Fibroblast of skin of abdomen (primary cell): ENCODE data around the gene LARP1B.
"Not testable (repeated sequence)": the region's sequence is repeated elsewhere in the genome, so short reads cannot be mapped to it uniquely, and the experiment has no call there.

Experiments
- DNase-seq: peaks from one replicate; pipeline ENCODE4 v3.0.0-alpha.2; 2013

The LARP1B gene

DNA sequence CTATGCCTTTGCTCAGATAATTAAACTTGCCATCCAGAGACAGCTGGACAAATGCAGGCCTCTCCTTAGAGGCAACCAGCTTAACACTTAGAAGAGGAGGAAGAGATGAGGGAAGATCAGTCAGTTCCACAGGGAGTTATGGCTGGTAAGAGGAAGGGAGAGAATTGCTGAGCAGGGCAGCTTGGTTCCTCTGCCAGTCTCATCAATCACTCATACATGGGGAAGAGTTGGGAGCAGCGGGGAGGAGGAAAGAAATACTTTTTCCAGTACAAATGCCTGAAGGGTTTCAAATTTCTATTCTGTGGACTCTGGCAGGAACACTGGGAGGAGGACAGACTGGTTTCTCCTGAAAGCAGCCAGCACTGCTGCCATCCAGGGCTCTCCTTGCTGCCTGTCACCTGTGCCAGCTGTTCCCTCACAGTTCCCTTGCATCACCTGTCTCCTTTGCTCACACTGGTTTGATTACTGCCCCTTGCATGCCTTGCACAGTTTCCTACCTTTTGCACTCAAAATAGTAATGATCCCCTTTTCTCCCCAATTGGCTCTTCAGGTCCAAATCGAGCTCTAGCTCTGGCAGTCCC is 167.0 kb downstream of the LARP1B start:
- DNase-seq, result peak; percentile 38

DNA sequence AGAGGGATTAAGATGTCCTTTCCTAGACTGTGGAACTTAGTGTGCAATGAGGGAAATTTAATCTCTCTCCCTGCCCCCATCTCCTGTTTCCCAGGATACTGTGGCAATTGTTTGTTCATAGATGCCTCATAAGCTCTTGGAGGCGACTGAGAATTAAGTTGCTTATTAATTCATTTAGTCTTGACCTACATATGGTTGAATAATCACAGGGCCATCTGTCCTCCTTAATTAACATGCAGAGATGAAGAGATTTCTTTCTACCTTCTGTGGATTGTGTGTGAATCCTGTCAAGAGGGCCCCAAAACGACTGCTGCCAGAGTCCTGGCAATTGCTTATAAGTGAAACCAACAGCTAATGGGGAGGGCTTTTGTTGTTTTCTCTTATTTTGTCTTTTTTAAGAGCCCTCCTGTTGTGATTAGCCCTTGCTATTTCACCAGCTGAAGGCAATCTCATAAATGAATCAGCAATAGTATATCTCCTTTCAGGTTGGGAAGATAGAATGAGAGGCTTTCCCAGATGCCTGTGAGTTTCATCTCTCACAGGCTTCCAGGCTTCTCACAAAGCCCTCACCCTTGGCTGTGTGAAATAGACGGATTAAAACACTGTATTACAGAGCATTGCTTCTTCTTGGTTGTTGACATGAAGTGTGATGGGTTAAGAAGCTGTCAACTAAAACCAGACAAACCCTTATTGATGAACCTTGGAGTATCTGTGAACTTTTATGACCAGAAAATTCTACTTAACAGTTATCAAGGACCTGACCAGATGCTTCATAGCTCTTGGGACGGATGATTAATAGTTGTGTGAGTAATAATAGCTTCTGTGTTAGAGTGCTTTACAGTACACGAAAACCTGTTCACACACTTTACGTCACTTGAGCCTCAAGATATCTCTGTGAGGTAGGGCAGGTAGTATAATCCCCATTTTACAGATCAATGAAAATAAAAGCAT is 168.0 kb downstream of the LARP1B start:
- DNase-seq, result peak; percentile 64

DNA sequence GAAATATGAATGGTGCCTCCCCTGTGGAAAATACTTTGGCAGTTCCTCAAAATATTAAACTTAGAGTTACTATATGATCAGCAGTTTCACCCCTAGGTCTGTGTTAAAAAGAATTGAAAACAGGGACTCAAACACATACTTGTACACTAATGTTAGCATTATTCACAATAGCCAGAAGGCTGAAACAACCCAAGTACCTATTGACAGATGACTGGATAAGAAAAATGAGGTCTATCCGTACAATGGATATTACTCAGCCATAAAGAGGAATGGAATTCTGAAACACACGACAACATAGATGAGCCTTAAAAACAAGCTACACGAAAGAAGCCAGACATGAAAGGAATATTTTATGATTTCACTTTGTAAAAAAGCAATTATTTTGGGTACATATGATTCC is 171.6 kb downstream of the LARP1B start:
- no peak for DNase-seq

DNA sequence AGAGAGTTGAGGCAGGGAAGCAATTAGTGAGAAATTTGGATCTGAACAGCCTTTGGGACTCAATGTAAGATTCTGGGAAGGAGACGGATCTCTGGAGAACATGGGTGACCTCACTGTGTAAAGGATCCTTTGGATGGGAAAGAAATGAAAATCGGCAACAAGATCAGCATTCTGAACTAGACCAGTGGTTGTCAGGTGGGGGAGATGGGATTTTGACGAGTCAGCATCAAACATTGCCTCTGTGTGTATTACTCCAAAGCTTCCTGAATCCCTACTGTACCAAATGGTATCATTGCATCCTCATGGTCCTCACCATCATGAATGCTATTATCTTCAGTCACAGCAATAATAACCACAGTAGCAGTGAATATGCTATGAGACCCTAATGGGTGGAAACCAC is 173.7 kb downstream of the LARP1B start:
- no peak for DNase-seq

DNA sequence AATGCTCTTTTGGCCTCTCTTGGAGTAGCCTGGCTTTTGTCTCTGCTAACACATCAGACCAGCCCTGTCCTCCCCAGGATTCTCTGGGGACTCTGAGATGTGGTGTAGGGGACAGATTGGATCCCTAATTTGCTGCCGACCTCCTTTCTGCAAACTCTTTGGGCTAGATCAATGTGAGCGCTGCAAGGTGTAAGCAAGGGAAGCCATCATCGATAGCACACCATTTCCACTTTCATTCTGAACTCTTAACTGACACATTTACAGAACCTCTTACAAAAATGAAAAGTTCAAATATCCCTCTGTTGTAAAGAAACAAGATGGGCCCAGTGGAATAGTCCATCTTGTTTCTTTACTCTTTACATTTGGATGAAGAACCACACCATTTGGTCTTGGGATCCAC is 179.9 kb downstream of the LARP1B start:
- no peak for DNase-seq

DNA sequence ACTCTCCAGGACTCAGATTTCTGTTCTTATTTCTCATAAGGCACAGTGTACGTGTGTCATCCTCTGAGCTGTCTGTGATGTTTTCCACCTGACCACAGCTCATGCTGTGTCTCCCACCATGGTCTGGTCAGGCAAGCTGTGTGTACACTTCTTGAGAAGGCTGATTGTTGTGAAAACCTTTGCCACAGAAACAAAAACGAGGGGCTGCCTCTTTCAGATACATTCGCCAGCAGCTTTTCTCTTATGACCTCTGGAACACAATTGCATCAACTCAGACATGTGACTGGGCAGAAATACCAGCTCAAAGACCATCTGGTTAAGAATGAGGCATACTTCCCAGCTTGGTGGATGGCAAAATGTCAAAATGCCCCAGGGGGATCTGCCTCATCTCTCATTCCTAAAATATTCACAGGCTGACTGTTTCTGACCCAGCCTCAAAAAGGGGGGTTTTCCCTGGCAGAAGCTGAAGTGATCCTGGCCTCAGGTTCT is 180.4 kb downstream of the LARP1B start:
- peak; percentile 98 for DNase-seq

DNA sequence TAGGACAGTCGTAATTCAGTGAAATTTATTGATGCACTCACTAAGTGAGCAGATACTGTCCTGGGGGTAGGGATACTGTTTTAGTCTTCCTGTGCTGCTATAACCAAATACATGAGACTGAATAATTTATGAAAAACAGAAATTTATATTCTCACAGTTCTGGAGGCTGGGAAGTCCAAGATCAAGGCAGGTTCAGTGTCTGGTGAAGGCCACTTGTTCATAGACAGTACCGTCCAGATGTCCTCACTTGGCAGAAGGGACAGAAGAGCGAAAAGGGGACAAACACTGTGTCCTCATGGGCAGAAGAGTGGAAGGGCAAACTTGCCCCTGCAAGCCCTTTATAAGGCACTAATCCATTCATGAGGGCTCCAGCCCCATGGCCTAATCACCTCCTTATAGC is 180.9 kb downstream of the LARP1B start:
- DNase-seq, result no peak

DNA sequence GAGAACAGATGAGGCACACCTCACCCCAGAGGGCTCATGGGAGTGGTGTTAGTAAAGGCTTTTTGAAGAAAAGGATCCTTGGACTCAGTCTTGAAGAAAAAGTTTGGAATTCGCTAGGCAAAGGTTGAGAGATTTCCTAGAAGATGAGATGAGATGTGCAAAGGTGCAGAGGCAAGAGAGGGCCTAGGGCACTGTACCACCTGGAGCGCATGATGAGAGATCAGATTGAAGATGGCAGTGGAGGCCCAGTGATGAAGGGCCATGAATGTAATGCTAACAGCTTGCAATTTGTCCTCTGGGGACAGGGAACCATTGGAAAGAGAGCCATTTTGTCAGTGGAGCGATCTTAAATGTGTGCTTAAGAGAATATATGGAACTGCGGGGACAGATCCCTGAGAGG is 181.5 kb downstream of the LARP1B start:
- DNase-seq, result no peak

DNA sequence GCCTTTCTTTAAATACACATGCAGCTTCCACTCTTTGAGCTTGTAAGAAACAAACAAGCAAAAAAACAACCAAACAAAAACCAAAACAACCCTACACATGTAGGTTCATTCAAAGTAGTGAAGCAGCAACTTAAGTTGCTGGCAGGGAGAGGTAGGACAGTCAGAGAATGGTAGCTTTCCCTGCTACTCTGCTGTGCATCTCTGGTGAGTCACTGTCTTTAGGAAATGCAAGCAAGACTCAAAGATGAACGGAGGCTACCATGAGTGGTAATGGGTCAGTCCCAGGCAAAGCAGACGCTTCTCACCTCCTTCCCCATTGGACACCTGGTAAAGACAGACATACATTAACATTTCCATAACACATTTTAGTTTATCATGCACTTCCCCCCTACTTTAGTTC is 183.3 kb downstream of the LARP1B start:
- no peak for DNase-seq

DNA sequence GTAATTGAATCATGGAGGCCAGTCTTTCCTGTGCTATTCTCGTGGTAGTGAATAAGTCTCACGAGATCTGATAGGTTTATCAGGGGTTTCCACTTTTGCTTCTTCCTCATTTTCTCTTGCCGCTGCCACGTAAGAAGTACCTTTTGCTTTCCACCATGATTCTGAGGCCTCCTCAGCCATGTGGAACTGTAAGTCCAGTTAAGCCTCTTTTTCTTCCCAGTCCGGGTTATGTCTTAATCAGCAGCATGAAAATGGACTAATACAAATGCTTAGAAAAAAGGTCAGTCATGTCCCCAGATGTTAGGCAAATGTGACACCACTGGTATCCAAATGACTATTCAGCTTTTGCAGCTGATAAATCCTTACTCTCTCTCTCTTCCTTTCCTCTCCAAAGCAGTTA is 184.3 kb downstream of the LARP1B start:
- not testable (repeated sequence) for DNase-seq

DNA sequence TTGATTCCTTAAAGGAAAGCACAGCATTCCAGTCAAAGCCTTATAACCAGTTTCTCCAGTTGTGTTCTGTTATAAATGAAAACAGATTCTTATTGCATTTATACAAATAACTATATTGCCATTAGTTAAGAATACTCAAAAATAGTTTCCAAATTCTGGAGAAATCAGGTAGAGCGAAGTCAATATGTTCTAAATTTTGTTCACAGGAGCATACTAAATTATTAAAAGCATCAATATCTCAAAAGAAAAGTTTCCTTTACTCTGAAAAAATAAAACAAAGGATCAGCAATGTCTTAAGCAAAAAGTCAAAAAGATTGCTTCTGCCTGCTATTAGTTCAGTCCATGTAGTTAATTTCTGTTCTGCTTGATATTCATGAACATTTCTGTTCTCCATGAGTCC is 186.8 kb downstream of the LARP1B start:
- DNase-seq, result no peak

DNA sequence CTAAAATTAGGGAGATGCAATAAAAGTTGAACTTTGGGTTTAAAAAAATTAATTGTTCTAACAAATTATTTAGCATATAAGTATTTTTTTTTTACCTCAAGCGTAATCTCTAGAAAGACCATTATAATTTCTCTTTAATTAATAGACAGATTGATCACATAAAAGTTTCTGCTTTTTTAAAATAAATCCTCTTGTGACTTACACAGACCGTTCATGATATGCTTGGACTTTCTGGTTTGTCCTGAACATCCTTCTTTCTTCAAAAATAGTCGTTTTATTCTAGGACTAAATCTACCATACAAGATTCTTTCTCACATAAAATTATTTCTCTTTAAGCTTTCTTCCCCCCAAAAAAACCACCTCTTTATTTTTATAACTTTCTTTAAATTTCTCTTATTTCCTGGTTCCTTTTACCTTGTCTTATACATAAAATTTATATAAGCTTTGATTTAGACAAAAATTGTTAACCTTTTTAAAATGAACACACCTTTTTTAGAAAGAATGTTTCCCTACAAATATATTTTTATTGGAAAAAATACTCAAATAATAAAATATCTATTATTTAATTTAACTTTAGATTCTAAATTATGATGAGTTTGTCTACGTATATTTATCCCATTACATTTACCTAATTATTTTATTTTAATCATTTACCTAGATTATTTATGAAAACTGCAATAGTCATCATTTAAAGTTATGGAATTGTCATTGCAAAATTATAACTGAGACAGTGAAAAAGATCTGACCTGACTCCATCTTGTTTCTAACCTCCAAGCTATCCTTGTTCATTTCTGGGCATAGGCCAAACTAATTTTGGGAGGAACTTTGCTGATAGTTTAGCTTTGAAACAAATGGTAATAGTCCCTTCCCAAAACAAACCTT is 188.9 kb downstream of the LARP1B start:
- no peak for DNase-seq

DNA sequence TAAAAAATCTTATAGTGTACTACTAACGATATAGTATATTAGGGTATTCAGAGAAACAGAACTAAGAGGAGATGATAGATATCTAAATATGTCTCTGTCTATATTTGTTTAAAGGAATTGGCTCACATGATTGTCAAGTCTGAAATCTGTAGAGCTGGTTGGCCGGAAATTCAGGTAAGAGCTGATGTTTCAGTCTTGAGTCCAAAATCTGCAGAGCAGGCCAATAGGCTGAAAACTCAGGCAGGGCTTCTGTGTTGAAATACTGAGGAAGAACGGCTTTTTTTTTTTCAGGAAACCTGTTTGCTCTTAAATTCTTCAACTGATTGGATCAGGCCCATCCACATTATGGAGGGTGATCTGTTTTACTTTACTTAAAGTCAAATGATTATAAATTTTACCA is 194.8 kb downstream of the LARP1B start:
- DNase-seq, result no peak

DNA sequence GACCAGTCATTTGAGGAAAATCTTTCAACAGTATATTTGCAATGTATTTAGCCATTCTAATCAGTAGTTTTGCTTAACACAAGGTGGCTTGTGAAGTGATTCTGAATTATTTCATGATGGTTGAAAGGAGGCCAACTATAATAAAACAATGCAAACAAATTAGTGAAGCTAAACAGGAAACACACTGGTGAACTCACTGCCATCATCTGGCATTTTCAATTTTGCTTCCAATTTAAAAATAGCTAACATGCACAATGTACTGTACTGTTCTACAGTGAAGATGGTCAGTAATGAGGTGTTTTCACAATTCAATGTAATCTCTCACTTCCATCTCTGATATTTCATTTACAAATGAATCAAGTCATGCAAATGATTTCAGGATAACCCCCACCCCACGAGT is 195.4 kb downstream of the LARP1B start:
- DNase-seq, result no peak

DNA sequence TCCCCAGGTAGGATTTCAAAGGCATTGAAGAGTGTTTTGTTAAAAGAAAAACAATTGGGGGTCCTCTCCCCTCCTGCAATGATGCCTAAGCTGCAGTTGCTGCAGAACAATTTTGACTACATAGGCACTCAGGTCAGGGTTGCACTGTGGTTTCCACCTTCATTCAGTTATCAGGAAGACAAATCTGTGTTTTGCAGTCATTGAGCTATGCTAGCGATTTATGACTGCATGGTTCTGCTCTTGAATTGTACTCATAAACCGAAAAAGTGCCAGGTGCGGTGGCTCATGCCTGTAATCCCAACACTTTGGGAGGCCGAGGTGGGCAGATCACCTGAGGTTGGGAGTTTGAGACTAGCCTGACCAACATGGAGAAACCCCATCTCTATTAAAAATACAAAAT is 197.1 kb downstream of the LARP1B start:
- DNase-seq, result not testable (repeated sequence)

DNA sequence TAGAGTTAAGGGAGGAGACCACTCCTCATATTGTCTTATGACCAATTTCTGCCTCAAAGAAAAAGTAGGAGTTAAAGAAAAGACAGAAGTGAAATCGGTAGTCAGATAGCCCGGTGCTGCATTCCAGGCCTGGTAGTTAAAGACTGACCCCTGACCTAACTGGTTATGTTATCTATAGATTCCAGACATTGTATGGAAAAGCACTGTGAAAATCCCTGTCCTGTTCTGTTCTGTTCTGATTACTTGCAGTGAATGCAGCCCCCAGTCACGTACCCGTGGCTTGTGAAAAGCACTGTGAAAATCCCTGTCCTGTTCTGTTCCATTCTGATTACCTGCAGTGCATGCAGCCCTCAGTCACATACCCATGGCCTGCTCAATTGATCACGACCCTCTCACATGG is 198.8 kb downstream of the LARP1B start:
- not testable (repeated sequence) for DNase-seq
